ENCODE measurements around the gene SAMD10.

DNA sequence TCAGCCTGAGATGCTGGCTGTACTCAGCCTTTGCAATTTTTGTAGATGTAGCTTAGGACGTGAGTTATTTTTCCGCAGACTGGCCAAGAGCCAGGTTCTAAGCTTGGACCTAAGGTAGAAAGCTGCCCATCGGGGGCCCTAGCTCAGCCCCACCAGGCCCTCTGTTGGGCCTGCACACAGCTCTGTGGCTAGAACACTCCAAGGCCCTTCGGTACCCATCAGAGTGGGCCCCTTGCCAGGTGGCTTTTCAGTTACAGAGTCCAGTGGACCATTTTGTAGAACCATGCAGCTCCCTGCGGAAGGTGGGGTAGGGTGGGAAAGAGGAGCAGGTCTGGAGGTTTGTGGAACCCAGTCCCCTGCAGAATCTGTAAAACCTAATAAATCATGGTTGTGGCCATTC, 45.8 kb downstream of the SAMD10 start:
- TF ChIP-seq, protein P1, sequence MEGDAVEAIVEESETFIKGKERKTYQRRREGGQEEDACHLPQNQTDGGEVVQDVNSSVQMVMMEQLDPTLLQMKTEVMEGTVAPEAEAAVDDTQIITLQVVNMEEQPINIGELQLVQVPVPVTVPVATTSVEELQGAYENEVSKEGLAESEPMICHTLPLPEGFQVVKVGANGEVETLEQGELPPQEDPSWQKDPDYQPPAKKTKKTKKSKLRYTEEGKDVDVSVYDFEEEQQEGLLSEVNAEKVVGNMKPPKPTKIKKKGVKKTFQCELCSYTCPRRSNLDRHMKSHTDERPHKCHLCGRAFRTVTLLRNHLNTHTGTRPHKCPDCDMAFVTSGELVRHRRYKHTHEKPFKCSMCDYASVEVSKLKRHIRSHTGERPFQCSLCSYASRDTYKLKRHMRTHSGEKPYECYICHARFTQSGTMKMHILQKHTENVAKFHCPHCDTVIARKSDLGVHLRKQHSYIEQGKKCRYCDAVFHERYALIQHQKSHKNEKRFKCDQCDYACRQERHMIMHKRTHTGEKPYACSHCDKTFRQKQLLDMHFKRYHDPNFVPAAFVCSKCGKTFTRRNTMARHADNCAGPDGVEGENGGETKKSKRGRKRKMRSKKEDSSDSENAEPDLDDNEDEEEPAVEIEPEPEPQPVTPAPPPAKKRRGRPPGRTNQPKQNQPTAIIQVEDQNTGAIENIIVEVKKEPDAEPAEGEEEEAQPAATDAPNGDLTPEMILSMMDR (IDR thresholded peaks at IDR 0.05; ENCODE audit: low read depth, low read length, missing input control) = no peak
- TF ChIP-seq GABPA (IDR thresholded peaks at IDR 0.05 in 1 of 2, conservative IDR thresholded peaks at IDR 0.05 in 1 of 2) (no peak), RAD21 (IDR thresholded peaks at IDR 0.05) (no peak), NR2F2 (IDR thresholded peaks at IDR 0.05) (no peak), TAF1 (conservative IDR thresholded peaks at IDR 0.05) (no peak), JUND (IDR thresholded peaks at IDR 0.05) (no peak), RXRA (IDR thresholded peaks at IDR 0.05) (no peak), SP1 (IDR thresholded peaks at IDR 0.05) (no peak), EGR1 (IDR thresholded peaks at IDR 0.05; ENCODE audit: low read depth in 2 of 2) (no peak)
- TF ChIP-seq, protein P2, sequence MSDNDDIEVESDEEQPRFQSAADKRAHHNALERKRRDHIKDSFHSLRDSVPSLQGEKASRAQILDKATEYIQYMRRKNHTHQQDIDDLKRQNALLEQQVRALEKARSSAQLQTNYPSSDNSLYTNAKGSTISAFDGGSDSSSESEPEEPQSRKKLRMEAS (IDR thresholded peaks at IDR 0.05) = no peak
- TF ChIP-seq, protein P3, sequence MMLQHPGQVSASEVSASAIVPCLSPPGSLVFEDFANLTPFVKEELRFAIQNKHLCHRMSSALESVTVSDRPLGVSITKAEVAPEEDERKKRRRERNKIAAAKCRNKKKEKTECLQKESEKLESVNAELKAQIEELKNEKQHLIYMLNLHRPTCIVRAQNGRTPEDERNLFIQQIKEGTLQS (IDR thresholded peaks at IDR 0.05) = no peak
